Measurements from ENCODE around the gene RASGEF1C.

- TF ChIP-seq CTCF (conservative IDR thresholded peaks at IDR 0.05; ENCODE audit: low read depth, low read length) (no peak), EZH2 (IDR thresholded peaks at IDR 0.05; ENCODE audit: low read length, unreplicated experiment) (no peak), EZH2phosphoT487 (IDR thresholded peaks at IDR 0.05; ENCODE audit: borderline replicate concordance, low read length) (no peak)
These were observed 93.5 kb downstream of the RASGEF1C start for GRCh38 chr5:180115326-180116076.

Data from PC-3 (cell line).